ENCODE data around the gene TREH. TPM values are rescaled to one million over a fixed set of nuclear protein-coding genes. Genes with fewer than 3 reads are reported as not detected.

Gene TREH
- total RNA-seq, 1 experiment from 2014 or later: 0.15 TPM

DNA sequence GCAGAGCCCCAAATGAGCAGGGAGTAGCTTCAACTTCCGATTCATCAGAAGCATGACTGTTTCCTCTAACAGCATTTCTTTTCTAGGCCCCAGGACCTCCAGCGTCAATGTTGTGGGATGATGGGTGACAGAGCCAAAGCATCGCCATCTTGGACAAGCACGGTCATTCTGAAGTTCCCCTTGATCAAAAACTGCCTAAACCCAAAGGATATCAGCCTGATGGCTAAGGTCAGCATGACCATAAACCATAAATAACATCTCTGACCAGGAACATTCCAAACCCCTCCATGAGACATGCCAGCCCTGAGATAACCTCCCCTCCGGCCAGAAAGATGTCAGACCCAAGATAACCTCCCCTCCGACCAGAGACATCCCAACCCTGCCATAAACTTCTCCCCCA is 28.8 kb upstream of the TREH start:
- POLR2A ChIA-PET: no interaction called here
- TF ChIP-seq EGR1 (IDR thresholded peaks at IDR 0.05; ENCODE audit: low read depth): no peak
- TF ChIP-seq FOSL1 (IDR thresholded peaks at IDR 0.05; ENCODE audit: low read depth): no peak
- no peak for TF ChIP-seq YY1 (IDR thresholded peaks at IDR 0.05; ENCODE audit: extremely low read depth, insufficient replicate concordance, low read depth, low read length)
- TF ChIP-seq SRF (IDR thresholded peaks at IDR 0.05; ENCODE audit: low read depth): no peak
- TF ChIP-seq, protein P1, sequence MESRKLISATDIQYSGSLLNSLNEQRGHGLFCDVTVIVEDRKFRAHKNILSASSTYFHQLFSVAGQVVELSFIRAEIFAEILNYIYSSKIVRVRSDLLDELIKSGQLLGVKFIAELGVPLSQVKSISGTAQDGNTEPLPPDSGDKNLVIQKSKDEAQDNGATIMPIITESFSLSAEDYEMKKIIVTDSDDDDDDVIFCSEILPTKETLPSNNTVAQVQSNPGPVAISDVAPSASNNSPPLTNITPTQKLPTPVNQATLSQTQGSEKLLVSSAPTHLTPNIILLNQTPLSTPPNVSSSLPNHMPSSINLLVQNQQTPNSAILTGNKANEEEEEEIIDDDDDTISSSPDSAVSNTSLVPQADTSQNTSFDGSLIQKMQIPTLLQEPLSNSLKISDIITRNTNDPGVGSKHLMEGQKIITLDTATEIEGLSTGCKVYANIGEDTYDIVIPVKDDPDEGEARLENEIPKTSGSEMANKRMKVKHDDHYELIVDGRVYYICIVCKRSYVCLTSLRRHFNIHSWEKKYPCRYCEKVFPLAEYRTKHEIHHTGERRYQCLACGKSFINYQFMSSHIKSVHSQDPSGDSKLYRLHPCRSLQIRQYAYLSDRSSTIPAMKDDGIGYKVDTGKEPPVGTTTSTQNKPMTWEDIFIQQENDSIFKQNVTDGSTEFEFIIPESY (IDR thresholded peaks at IDR 0.05; ENCODE audit: extremely low read depth, insufficient replicate concordance, low read length): no peak
- DNase-seq (ENCODE audit: low read depth, low spot score) (no peak), ATAC-seq (no peak)
- Histone ChIP-seq H4K20me1 (ENCODE audit: insufficient read depth) (no peaks in the 10 kb centered on the region), H3K9me3 (ENCODE audit: control insufficient read depth in 1 of 2, insufficient read depth in 1 of 2, low read depth in 1 of 2, low read length in 2 of 2) (no peaks in the 10 kb centered on the region), H3K4me3 (replicated peaks in 1 of 2; ENCODE audit: low read depth in 1 of 2, low read length in 2 of 2) (no peak overlapping the region), H3K27me3 (ENCODE audit: insufficient read depth, low read length) (no peaks in the 10 kb centered on the region), H3K4me1 (ENCODE audit: control insufficient read depth in 1 of 2, insufficient read depth in 2 of 2, low read length in 2 of 2) (no peaks in the 10 kb centered on the region), H3K27ac (ENCODE audit: low read depth, low read length) (no peak overlapping the region), H3K36me3 (ENCODE audit: control insufficient read depth in 1 of 2, insufficient read depth in 2 of 2, low read length in 2 of 2) (no peaks in the 10 kb centered on the region), H3K4me2 (ENCODE audit: low read length) (no peak overlapping the region), H3K9me2 (ENCODE audit: insufficient read depth) (no peaks in the 10 kb centered on the region), H2AFZ (ENCODE audit: low read depth, low read length, poor library complexity, severe bottlenecking) (no peak overlapping the region), H3K79me2 (ENCODE audit: insufficient read depth, low read length) (no peaks in the 10 kb centered on the region), H3K9ac (ENCODE audit: low read length) (no peak overlapping the region)
- RAD21 ChIA-PET (ENCODE audit: low non-redundant PET in 1 of 2, low total read pairs in 2 of 2, uncharacterized antibody in 2 of 2, unreplicated experiment in 2 of 2): no interaction called here
- BruUV-seq (replicated peaks): no TSS peak
- intact Hi-C loops (cut with micrococcal nuclease): no loop called here
- CTCF ChIA-PET: no interaction called here

DNA sequence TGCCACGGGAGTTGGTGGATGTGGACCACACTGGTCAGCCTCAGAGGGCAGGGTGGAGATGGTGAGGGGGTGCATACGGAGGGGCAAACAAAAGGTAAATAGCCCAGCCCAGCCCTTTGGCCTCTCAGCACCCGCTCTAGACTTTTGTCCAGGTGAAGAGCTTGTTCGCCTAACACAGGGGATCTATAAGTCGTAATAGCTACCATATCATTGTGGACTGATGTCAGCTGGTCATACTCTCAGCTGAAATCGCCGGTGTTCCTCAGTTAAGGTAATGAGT is 27.0 kb upstream of the TREH start:
- no peak for ATAC-seq
- no peak for DNase-seq (ENCODE audit: low read depth, low spot score)
- no TSS peak for BruUV-seq (replicated peaks)
- no peak overlapping the region for H3K27ac ChIP-seq (ENCODE audit: low read depth, low read length)
- H3K9me2 ChIP-seq (ENCODE audit: insufficient read depth): no peaks in the 10 kb centered on the region
- H3K4me1 ChIP-seq (ENCODE audit: control insufficient read depth in 1 of 2, insufficient read depth in 2 of 2, low read length in 2 of 2): no peaks in the 10 kb centered on the region
- RAD21 ChIA-PET (ENCODE audit: low non-redundant PET in 1 of 2, low total read pairs in 2 of 2, uncharacterized antibody in 2 of 2, unreplicated experiment in 2 of 2): no interaction called here
- POLR2A ChIA-PET: no interaction called here
- CTCF ChIA-PET: no interaction called here
- no peak overlapping the region for H3K4me3 ChIP-seq (replicated peaks in 1 of 2; ENCODE audit: low read depth in 1 of 2, low read length in 2 of 2)
- no peaks in the 10 kb centered on the region for H3K36me3 ChIP-seq (ENCODE audit: control insufficient read depth in 1 of 2, insufficient read depth in 2 of 2, low read length in 2 of 2)
- intact Hi-C loops (cut with micrococcal nuclease): no loop called here
- H3K27me3 ChIP-seq (ENCODE audit: insufficient read depth, low read length): no peaks in the 10 kb centered on the region
- no peaks in the 10 kb centered on the region for H4K20me1 ChIP-seq (ENCODE audit: insufficient read depth)
- H3K4me2 ChIP-seq (ENCODE audit: low read length): no peak overlapping the region
- H3K9me3 ChIP-seq (ENCODE audit: control insufficient read depth in 1 of 2, insufficient read depth in 1 of 2, low read depth in 1 of 2, low read length in 2 of 2): no peaks in the 10 kb centered on the region
- no peak overlapping the region for H3K9ac ChIP-seq (ENCODE audit: low read length)
- H2AFZ ChIP-seq (ENCODE audit: low read depth, low read length, poor library complexity, severe bottlenecking): no peak overlapping the region
- H3K79me2 ChIP-seq (ENCODE audit: insufficient read depth, low read length): no peaks in the 10 kb centered on the region
- no peak for TF ChIP-seq EZH2 (IDR thresholded peaks at IDR 0.05)
- no peak for TF ChIP-seq ZFX (IDR thresholded peaks at IDR 0.05)
- TF ChIP-seq CBX3 (IDR thresholded peaks at IDR 0.05; ENCODE audit: low read depth): no peak
- TF ChIP-seq EGR1 (IDR thresholded peaks at IDR 0.05; ENCODE audit: low read depth): no peak
- TF ChIP-seq, protein P2, sequence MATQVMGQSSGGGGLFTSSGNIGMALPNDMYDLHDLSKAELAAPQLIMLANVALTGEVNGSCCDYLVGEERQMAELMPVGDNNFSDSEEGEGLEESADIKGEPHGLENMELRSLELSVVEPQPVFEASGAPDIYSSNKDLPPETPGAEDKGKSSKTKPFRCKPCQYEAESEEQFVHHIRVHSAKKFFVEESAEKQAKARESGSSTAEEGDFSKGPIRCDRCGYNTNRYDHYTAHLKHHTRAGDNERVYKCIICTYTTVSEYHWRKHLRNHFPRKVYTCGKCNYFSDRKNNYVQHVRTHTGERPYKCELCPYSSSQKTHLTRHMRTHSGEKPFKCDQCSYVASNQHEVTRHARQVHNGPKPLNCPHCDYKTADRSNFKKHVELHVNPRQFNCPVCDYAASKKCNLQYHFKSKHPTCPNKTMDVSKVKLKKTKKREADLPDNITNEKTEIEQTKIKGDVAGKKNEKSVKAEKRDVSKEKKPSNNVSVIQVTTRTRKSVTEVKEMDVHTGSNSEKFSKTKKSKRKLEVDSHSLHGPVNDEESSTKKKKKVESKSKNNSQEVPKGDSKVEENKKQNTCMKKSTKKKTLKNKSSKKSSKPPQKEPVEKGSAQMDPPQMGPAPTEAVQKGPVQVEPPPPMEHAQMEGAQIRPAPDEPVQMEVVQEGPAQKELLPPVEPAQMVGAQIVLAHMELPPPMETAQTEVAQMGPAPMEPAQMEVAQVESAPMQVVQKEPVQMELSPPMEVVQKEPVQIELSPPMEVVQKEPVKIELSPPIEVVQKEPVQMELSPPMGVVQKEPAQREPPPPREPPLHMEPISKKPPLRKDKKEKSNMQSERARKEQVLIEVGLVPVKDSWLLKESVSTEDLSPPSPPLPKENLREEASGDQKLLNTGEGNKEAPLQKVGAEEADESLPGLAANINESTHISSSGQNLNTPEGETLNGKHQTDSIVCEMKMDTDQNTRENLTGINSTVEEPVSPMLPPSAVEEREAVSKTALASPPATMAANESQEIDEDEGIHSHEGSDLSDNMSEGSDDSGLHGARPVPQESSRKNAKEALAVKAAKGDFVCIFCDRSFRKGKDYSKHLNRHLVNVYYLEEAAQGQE (IDR thresholded peaks at IDR 0.05; ENCODE audit: low read depth): no peak
- TF ChIP-seq, protein P1 (IDR thresholded peaks at IDR 0.05; ENCODE audit: extremely low read depth, insufficient replicate concordance, low read length): no peak
- no peak for TF ChIP-seq SIN3A (IDR thresholded peaks at IDR 0.05; ENCODE audit: low read depth)
- no peak for TF ChIP-seq POLR2A (IDR thresholded peaks at IDR 0.05; ENCODE audit: borderline replicate concordance, extremely low read depth, insufficient read depth, insufficient read length)
- TF ChIP-seq SRF (IDR thresholded peaks at IDR 0.05; ENCODE audit: low read depth): no peak
- no peak for TF ChIP-seq CEBPB (IDR thresholded peaks at IDR 0.05; ENCODE audit: low read depth)
- TF ChIP-seq ELF1 (IDR thresholded peaks at IDR 0.05; ENCODE audit: borderline replicate concordance, low read depth): no peak
- TF ChIP-seq, protein P3, sequence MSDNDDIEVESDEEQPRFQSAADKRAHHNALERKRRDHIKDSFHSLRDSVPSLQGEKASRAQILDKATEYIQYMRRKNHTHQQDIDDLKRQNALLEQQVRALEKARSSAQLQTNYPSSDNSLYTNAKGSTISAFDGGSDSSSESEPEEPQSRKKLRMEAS (IDR thresholded peaks at IDR 0.05): no peak
- TF ChIP-seq SP1 (IDR thresholded peaks at IDR 0.05; ENCODE audit: low read depth): no peak
